K562 (cell line): ENCODE data around the gene ZFPM1. TPM values are rescaled to one million over a fixed set of nuclear protein-coding genes. Genes with fewer than 3 reads are reported as not detected.

Source experiments
- ADNP ChIP-seq: fragments of 200-800 bp; sonication (Bioruptor generic); IDR thresholded peaks from 2 replicates; pipeline ENCODE4 v1.6.1; 2016; ENCODE audit warnings: missing genetic modification characterization, missing compliant biosample characterization
- FOXJ2 ChIP-seq: fragments of 200-800 bp; sonication (Bioruptor generic); IDR thresholded peaks from 2 replicates; pipeline ENCODE4 v1.6.1; 2016; ENCODE audit warnings: missing genetic modification characterization, missing compliant biosample characterization
- FOXK1 ChIP-seq: sonication (generic); formaldehyde crosslinking; IDR thresholded peaks from 2 replicates; pipeline ENCODE4 v1.8.0; 2022; ENCODE audit warnings: missing genetic modification reagents, mild to moderate bottlenecking, borderline replicate concordance
- IFI16 ChIP-seq: fragments of 250-450 bp; sonication (Bioruptor Pico); IDR thresholded peaks from 2 replicates; pipeline ENCODE4 v2.1.2; 2022; ENCODE audit warnings: mild to moderate bottlenecking, inconsistent platforms
- MAZ ChIP-seq, 2 experiments: fragments of 450-650 bp in 1 of 2; sonication (generic) in 1 of 2; formaldehyde crosslinking; IDR thresholded peaks in 1 of 2; conservative IDR thresholded peaks in 1 of 2; 2 replicates each; pipeline versions ENCODE4 v1.4.0 to v1.5.0; 2020; ENCODE audit warnings: mild to moderate bottlenecking in 1 of 2, missing genetic modification reagents in 1 of 2
- OTX1 ChIP-seq: fragments of 450-650 bp; formaldehyde crosslinking; IDR thresholded peaks from 2 replicates; pipeline ENCODE4 v1.4.0; 2022; ENCODE audit warnings: mild to moderate bottlenecking
- PHF21A ChIP-seq: fragments of 450-650 bp; IDR thresholded peaks from 2 replicates; pipeline ENCODE4 v1.6.1; 2017; ENCODE audit warnings: low read depth, borderline replicate concordance
- PTRF ChIP-seq: fragments of 450-650 bp; IDR thresholded peaks from 2 replicates; pipeline ENCODE4 v1.6.1; 2016; ENCODE audit warnings: mild to moderate bottlenecking, missing genetic modification characterization, missing compliant biosample characterization
- RUNX1 ChIP-seq: sonication (generic); IDR thresholded peaks from 2 replicates; pipeline ENCODE4 v1.6.1; 2016; ENCODE audit warnings: antibody characterized with exemption, low read depth
- SREBF1 ChIP-seq: fragments of 150-350 bp; IDR thresholded peaks from 2 replicates; pipeline ENCODE4 v1.6.1; 2014; ENCODE audit warnings: antibody characterized with exemption, low read depth, low read length, borderline replicate concordance
- ZBED1 ChIP-seq: IDR thresholded peaks from 2 replicates; pipeline ENCODE4 v1.6.1; 2014
- ZBTB17 ChIP-seq: fragments of 450-650 bp; formaldehyde crosslinking; IDR thresholded peaks from 2 replicates; pipeline ENCODE4 v1.4.0; 2020; ENCODE audit warnings: mild to moderate bottlenecking
- ZNF3 ChIP-seq: fragments of 250-450 bp; sonication (Bioruptor Pico); IDR thresholded peaks from 2 replicates; pipeline ENCODE4 v1.5.0; 2021; ENCODE audit warnings: mild to moderate bottlenecking, moderate library complexity
- ZNF384 ChIP-seq: IDR thresholded peaks from 2 replicates; pipeline ENCODE4 v1.6.1; 2012; ENCODE audit warnings: low read depth, low read length, improper control_type of control experiment
- ZNF707 ChIP-seq: fragments of 250-450 bp; sonication (Bioruptor Pico); conservative IDR thresholded peaks from 2 replicates; pipeline ENCODE4 v1.8.0; 2022; ENCODE audit warnings: inconsistent platforms, mild to moderate bottlenecking, moderate library complexity
- polyA plus RNA-seq, 8 experiments: library from polyadenylated mRNA; depleted of rRNA in 4 of 8; stranded (reverse) in 5 of 8; unstranded in 3 of 8; fragments of >200 nt; fragmentation: Nextera tagmentation in 2 of 8; fragmentation: Illumina TruSeq in 1 of 8; extraction: Ambion mirVana in 2 of 8; extraction: Trizol in 1 of 8; gene quantifications; 2 replicates each; pipeline versions ENCODE4 v1.2.1 to v1.2.3, GENCODE V29; 2011 to 2014; ENCODE audit warnings: inconsistent platforms in 1 of 8, missing spikeins in 1 of 8
- total RNA-seq, 7 experiments: library from RNA; depleted of rRNA in 6 of 7; stranded (reverse); fragments of >200 nt in 6 of 7; fragmentation: Illumina TruSeq in 2 of 7; extraction: Trizol in 2 of 7; gene quantifications; 2 replicates each; pipeline versions ENCODE4 v1.2.1 to v1.2.3, GENCODE V29; 2011 to 2021; ENCODE audit warnings: low replicate concordance in 1 of 7
- TF ChIP-seq, protein P1 (sequence below), 2 experiments: fragments of 250-450 bp in 1 of 2; fragments of 450-650 bp in 1 of 2; sonication (Bioruptor Pico) in 1 of 2; IDR thresholded peaks; 2 replicates each; pipeline versions ENCODE4 v1.6.1 to v1.8.0; 2016 to 2021; ENCODE audit warnings: mild to moderate bottlenecking in 2 of 2, moderate library complexity in 2 of 2, missing compliant biosample characterization in 1 of 2, missing genetic modification characterization in 1 of 2
- TF ChIP-seq, protein P2 (sequence below): IDR thresholded peaks from 3 replicates; pipeline ENCODE4 v1.6.1; 2011; ENCODE audit warnings: borderline replicate concordance, mild to moderate bottlenecking, moderate library complexity; ENCODE audit not compliant: insufficient read length; ENCODE audit errors: extremely low read depth
- TF ChIP-seq, protein P3 (sequence below): fragments of 250-450 bp; sonication (Bioruptor Pico); IDR thresholded peaks from 2 replicates; pipeline ENCODE4 v1.4.0; 2020; ENCODE audit warnings: mild to moderate bottlenecking
- TF ChIP-seq, protein P4 (sequence below): fragments of 450-650 bp; IDR thresholded peaks from 2 replicates; pipeline ENCODE4 v1.6.1; 2018; ENCODE audit warnings: mild to moderate bottlenecking, low read depth; ENCODE audit not compliant: partially characterized antibody
- TF ChIP-seq, protein P5 (sequence below), 2 experiments: fragments of 450-650 bp; IDR thresholded peaks; 2 replicates each; pipeline ENCODE4 v1.6.1; 2016

The ZFPM1 gene
- total and polyA plus RNA-seq, 9 of the 15 experiments (the other 6 are each of a cell fraction or from before 2014, with no cell fraction given) = 0.03 to 35.9 (median 1.4) TPM

DNA sequence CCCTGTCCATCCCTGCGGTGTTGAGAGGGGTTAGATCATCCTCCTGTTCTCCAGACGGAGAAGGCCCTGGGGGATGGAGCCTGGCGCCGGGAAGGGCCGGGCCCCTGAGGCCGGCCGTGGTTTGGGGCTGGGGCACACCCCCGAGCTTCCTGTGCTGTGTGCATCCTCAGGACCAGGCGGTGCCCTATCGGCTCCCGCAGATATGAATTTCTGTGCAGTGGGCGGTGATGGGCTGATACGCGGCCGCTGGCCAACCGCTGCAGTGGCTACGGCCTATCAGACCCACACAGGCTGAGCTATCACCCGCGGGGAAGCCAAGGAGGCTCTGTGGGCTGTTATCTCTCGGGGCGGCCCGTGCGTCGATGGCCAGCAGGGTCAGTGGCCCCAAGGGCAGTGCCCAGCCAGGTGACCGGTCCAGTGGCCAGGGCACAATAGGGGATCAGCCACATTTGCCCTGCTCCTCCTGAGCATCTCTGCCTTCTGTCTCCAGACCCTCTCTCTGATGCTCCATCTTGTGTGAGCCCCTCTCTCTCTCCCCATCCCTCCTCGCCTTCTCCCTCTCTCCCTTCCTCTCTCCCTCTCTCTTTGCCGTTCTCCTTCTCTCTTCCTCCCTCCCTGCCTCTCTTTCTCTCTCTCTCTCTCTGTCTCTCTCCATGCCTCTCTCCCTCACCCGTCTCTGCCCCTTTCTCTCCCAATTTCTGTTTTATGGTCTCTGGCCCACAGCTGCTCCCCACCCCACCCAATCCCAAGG is 38.7 kb downstream of the ZFPM1 start (continued):
- TF ChIP-seq, protein P1, sequence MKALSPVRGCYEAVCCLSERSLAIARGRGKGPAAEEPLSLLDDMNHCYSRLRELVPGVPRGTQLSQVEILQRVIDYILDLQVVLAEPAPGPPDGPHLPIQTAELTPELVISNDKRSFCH (CRISPR knock-in tag; IDR thresholded peaks at IDR 0.05) = no peak
- TF ChIP-seq, protein P1 (tag; IDR thresholded peaks at IDR 0.05) = peak; percentile 98
- no peak for TF ChIP-seq ZNF707 (CRISPR knock-in tag)
- no peak for TF ChIP-seq SREBF1
- TF ChIP-seq, protein P2, sequence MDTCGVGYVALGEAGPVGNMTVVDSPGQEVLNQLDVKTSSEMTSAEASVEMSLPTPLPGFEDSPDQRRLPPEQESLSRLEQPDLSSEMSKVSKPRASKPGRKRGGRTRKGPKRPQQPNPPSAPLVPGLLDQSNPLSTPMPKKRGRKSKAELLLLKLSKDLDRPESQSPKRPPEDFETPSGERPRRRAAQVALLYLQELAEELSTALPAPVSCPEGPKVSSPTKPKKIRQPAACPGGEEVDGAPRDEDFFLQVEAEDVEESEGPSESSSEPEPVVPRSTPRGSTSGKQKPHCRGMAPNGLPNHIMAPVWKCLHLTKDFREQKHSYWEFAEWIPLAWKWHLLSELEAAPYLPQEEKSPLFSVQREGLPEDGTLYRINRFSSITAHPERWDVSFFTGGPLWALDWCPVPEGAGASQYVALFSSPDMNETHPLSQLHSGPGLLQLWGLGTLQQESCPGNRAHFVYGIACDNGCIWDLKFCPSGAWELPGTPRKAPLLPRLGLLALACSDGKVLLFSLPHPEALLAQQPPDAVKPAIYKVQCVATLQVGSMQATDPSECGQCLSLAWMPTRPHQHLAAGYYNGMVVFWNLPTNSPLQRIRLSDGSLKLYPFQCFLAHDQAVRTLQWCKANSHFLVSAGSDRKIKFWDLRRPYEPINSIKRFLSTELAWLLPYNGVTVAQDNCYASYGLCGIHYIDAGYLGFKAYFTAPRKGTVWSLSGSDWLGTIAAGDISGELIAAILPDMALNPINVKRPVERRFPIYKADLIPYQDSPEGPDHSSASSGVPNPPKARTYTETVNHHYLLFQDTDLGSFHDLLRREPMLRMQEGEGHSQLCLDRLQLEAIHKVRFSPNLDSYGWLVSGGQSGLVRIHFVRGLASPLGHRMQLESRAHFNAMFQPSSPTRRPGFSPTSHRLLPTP = no peak
- no peak for TF ChIP-seq FOXJ2 (tag)
- TF ChIP-seq, protein P3, sequence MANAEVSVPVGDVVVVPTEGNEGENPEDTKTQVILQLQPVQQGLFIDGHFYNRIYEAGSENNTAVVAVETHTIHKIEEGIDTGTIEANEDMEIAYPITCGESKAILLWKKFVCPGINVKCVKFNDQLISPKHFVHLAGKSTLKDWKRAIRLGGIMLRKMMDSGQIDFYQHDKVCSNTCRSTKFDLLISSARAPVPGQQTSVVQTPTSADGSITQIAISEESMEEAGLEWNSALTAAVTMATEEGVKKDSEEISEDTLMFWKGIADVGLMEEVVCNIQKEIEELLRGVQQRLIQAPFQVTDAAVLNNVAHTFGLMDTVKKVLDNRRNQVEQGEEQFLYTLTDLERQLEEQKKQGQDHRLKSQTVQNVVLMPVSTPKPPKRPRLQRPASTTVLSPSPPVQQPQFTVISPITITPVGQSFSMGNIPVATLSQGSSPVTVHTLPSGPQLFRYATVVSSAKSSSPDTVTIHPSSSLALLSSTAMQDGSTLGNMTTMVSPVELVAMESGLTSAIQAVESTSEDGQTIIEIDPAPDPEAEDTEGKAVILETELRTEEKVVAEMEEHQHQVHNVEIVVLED (CRISPR knock-in tag) = peak; percentile 59
- peak; percentile 90 to 98 for TF ChIP-seq MAZ (CRISPR knock-in tag; conservative IDR thresholded peaks at IDR 0.05 in 1 of 2, IDR thresholded peaks at IDR 0.05 in 1 of 2)
- TF ChIP-seq ZNF384 = no peak
- TF ChIP-seq IFI16 (CRISPR knock-in tag) = no peak
- TF ChIP-seq ZBED1 = peak; percentile 86; the same call in 1 of the 2 replicates
- TF ChIP-seq OTX1 = peak; percentile 91; the same call in 1 of the 2 replicates
- TF ChIP-seq ZBTB17 (CRISPR knock-in tag) = peak; percentile 90
- TF ChIP-seq ADNP (tag) = no peak
- TF ChIP-seq PTRF (tag) = no peak
- no peak for TF ChIP-seq PHF21A
- TF ChIP-seq, protein P4, sequence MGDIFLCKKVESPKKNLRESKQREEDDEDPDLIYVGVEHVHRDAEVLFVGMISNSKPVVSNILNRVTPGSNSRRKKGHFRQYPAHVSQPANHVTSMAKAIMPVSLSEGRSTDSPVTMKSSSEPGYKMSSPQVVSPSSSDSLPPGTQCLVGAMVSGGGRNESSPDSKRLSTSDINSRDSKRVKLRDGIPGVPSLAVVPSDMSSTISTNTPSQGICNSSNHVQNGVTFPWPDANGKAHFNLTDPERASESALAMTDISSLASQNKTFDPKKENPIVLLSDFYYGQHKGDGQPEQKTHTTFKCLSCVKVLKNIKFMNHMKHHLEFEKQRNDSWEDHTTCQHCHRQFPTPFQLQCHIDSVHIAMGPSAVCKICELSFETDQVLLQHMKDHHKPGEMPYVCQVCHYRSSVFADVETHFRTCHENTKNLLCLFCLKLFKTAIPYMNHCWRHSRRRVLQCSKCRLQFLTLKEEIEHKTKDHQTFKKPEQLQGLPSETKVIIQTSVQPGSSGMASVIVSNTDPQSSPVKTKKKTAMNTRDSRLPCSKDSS = no peak
- TF ChIP-seq, protein P5, sequence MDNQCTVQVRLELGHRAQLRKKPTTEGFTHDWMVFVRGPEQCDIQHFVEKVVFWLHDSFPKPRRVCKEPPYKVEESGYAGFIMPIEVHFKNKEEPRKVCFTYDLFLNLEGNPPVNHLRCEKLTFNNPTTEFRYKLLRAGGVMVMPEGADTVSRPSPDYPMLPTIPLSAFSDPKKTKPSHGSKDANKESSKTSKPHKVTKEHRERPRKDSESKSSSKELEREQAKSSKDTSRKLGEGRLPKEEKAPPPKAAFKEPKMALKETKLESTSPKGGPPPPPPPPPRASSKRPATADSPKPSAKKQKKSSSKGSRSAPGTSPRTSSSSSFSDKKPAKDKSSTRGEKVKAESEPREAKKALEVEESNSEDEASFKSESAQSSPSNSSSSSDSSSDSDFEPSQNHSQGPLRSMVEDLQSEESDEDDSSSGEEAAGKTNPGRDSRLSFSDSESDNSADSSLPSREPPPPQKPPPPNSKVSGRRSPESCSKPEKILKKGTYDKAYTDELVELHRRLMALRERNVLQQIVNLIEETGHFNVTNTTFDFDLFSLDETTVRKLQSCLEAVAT (IDR thresholded peaks at IDR 0.05) = peak; percentile 73 to 81
- peak; percentile 99 for TF ChIP-seq RUNX1
- TF ChIP-seq ZNF3 (CRISPR knock-in tag) = no peak
- TF ChIP-seq FOXK1 = no peak
